IPS-15b (cell line): ENCODE results near the gene SPSB1.

Experiments
- H3K27me3 ChIP-seq: one replicate; pipeline ENCODE4 v1.6.1; 2013; ENCODE audit warnings: low read length; ENCODE audit not compliant: control insufficient read depth, insufficient read depth
- H3K36me3 ChIP-seq: one replicate; pipeline ENCODE4 v1.6.1; 2013; ENCODE audit warnings: low read length; ENCODE audit not compliant: control insufficient read depth, insufficient read depth
- H3K4me1 ChIP-seq: one replicate; pipeline ENCODE4 v1.6.1; 2013; ENCODE audit warnings: mild to moderate bottlenecking, low read length; ENCODE audit not compliant: control insufficient read depth, insufficient read depth
- H3K4me3 ChIP-seq: one replicate; pipeline ENCODE4 v1.5.1; 2013; ENCODE audit warnings: low read depth, low read length
- H3K9ac ChIP-seq: one replicate; pipeline ENCODE4 v1.6.1; 2013; ENCODE audit warnings: low read depth, mild to moderate bottlenecking, low read length
- H3K9me3 ChIP-seq: one replicate; pipeline ENCODE4 v1.6.1; 2013; ENCODE audit warnings: mild to moderate bottlenecking, low read length; ENCODE audit not compliant: control insufficient read depth, insufficient read depth

Gene SPSB1

DNA sequence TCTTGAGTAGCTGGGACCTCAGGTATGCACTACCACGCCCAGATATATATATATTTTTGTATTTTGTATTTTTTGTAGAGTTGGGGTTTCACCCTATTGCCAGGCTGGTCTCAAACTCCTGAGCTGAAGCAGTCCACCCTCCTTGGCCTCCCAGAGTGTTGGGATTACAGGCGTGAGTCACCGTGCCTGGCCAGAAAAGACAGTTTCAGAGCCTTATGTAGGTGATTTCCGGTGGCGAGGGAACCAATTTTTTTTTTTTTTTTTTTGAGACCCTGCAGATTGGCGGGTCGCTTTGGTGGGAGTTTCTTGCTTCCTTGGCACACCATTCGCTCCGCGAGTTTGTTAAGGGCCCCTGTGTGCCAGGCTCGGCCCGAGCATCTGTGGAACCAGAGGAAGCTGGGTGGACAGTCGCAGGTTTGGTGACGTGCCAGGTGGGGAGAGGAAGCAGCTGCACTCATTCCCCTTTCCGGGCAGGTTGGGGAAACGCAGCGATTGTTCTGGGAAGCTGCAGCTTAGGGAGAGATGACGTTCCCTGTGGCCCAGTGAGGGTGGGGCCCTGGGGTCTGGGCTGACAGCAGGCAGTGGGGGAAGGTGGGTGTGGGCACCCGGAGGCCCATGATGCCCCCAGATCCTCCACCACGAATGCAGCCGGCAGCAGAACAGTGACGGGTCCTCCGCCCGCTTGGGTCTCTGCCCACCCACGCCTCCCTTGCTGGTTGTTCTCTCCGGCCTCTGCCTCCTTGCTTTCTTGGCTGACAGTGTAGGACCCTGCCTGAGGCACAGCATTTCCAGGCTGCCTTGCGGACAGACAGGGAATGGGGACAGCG lies 25.1 kb downstream of the SPSB1 start:
- Histone ChIP-seq H3K27me3 (no peaks in the 10 kb centered on the region), H3K36me3 (no peaks in the 10 kb centered on the region), H3K9ac (no peak overlapping the region), H3K4me3 (no peak overlapping the region), H3K4me1 (peaks cover 16% of the 10 kb centered on the region), H3K9me3 (no peaks in the 10 kb centered on the region)

DNA sequence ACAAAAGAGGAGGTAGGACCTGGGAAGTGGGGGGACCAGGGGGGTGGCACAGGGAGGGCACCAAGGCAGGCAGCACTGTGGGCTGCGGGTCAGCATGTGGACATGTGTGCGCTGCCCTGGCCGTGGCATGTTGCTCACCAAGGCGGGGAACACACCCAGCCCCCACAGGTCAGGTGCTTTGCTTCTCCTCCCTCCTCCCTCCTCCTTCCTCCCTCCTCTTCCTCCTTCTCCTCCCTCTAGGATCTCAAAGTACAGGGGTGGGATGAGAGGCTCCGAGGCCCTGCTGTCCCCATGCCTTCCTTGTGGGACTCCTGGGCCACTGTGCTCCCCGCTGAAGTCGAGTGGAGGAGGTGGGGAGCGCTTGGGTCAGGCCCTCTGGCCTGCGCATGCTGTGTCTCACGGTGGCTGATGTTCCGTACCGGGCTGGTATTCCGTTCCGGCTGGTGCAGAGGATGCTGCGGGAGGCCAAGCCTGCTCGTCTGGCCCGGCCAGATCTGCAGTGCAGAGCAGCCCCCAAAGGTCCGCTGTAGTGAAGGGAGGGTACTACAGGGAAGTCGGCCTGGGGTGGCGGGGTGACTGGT lies 26.6 kb downstream of the SPSB1 start:
- H3K9me3 ChIP-seq: no peaks in the 10 kb centered on the region
- no peak overlapping the region for H3K9ac ChIP-seq
- H3K36me3 ChIP-seq: no peaks in the 10 kb centered on the region
- H3K4me3 ChIP-seq: no peak overlapping the region
- H3K27me3 ChIP-seq: no peaks in the 10 kb centered on the region
- peaks cover 16% of the 10 kb centered on the region for H3K4me1 ChIP-seq

DNA sequence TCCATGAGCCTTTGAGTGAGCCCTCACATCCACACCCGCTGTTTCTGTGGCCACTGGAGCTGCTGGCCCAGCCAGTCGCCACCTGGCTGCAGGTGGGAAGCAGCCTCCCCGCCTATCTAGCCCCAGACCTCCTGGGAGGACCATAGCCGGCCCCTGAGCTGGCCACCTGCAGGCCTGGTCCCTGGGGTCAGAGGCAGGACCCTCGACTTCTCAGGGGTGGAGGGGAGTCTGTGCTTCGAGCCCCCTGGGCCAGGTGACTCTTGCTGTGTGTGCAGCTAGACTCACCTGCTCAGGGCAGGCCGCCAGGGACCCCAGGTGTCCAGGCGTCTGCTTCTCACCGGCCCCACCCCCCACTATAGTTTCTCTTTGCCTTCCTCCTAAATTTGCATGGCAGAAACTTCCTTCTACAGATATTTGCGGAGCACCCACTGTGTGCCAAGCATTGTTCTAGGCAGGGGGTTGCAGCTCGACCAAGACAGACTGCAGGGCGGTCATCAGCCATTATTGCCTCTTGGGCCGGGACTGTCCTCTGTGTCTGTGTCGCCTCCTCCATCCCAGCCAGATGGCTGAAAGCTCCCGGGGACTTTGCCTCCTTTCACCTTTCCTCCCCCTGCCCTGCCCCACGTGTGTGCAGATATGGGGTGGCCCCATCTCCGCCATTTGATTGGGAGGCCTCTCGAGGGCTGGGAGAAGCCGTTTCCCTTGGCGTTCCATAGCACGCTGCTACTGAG lies 27.3 kb downstream of the SPSB1 start:
- no peak overlapping the region for H3K9ac ChIP-seq
- H3K4me3 ChIP-seq: no peak overlapping the region
- H3K36me3 ChIP-seq: no peaks in the 10 kb centered on the region
- H3K9me3 ChIP-seq: no peaks in the 10 kb centered on the region
- peaks cover 16% of the 10 kb centered on the region for H3K4me1 ChIP-seq
- no peaks in the 10 kb centered on the region for H3K27me3 ChIP-seq

DNA sequence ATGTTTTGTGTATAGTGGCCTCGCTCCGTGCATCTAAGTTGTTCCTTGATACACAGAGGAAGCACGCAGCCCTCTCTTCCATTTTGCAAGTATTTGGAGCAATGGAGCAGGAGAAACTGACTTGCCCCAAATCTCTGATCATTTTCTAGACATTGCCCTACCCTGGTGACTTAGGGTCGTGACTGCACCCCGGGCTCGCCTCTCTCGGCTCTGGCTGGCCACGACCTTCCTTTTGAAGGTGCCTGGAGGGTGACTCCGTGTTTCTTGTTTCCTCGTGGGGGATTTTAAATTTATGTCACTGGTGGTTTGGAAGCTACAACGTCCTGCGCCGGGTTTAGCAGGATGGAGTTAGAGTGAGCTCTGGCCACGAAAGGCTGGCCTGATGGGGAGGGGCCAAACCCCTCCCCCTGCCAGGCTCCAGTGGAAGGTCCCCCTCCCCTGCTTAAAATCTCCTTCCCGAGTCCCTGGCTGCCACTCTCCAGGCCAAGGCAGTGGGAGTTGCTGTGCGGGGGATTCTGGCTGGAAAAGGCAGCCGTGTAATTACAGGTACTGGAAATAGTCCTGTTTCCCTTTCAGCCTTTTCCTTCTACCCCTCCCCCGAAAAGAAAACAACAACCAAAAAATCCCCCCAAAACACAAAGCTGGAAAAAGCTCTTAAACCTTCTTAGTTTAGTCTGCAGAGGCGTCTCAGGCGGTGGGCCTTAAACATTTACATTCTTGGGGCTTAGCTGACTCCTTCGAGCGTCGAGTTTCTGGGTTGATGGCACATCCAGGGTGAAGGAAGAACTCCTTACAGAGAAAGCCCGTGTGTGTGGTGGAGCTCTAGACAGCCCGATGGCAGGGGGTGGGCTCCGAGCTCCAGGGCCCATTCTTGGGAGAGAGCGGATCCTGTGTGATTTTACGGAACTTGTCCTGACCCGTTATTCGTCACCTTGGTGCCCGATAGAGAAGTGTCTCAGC lies 28.1 kb downstream of the SPSB1 start:
- H3K27me3 ChIP-seq: no peaks in the 10 kb centered on the region
- no peak overlapping the region for H3K4me3 ChIP-seq
- H3K4me1 ChIP-seq: peaks cover 16% of the 10 kb centered on the region
- peak overlapping the region; percentile 20 for H3K9ac ChIP-seq
- no peaks in the 10 kb centered on the region for H3K9me3 ChIP-seq
- no peaks in the 10 kb centered on the region for H3K36me3 ChIP-seq

DNA sequence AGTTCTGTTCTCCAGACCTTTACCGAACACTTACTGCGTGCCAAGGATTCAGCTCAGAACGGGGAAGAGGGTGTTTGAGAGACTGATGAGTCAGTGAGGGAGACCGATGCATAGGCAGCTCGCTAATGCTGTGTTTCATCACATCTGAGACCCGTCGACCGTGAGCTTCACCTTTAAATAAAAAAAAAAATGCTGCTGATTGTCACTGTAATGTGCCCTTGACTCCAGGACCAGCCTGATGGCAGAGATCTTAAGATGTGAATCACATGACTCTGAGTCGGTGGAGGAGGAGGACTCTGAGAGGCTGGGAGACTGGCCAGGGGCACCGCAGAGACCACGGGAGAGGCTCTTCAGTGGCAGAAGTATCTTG lies 28.8 kb downstream of the SPSB1 start:
- Histone ChIP-seq H3K27me3 (no peaks in the 10 kb centered on the region), H3K9ac (no peak overlapping the region)

DNA sequence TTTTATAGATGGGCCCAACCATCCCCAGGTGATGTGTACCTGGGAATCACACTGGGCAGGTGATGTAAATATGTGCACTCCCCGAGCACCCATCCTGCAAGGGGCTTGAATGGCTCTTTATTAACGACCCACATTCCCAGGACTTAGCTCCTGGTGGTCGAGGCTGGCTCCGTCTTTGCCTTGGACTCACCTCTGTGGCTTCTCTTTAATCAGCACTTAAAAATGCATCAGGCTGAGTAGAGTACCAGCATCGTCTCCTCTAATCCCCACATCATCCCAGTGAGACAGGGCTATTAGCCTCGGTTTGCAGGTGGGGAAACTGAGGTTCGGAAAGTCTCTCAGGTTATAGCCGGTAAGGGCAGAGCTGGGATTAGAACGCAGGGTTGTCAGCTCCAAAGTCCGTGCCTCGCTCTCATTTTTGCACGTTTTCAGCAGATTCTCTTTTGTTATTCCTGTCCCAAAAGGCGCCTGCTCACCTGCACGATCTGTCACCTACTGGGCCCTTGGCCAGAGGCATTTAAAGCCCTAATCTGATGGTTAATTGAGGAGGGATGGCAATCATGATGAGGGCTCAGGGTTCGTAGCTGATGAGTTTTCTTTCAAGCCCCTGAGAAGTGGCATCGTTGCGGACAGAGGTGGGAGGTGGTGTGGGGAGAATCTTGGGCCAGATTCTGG lies 29.4 kb downstream of the SPSB1 start:
- H3K9ac ChIP-seq: no peak overlapping the region
- H3K27me3 ChIP-seq: no peaks in the 10 kb centered on the region
- H3K4me1 ChIP-seq: peaks cover 16% of the 10 kb centered on the region
- no peaks in the 10 kb centered on the region for H3K9me3 ChIP-seq
- H3K36me3 ChIP-seq: no peaks in the 10 kb centered on the region
- H3K4me3 ChIP-seq: no peak overlapping the region

More for the DNA sequence above, 28.8 kb downstream of the SPSB1 start:
- Histone ChIP-seq H3K36me3 (no peaks in the 10 kb centered on the region), H3K4me1 (peaks cover 16% of the 10 kb centered on the region), H3K4me3 (no peak overlapping the region), H3K9me3 (no peaks in the 10 kb centered on the region)

DNA sequence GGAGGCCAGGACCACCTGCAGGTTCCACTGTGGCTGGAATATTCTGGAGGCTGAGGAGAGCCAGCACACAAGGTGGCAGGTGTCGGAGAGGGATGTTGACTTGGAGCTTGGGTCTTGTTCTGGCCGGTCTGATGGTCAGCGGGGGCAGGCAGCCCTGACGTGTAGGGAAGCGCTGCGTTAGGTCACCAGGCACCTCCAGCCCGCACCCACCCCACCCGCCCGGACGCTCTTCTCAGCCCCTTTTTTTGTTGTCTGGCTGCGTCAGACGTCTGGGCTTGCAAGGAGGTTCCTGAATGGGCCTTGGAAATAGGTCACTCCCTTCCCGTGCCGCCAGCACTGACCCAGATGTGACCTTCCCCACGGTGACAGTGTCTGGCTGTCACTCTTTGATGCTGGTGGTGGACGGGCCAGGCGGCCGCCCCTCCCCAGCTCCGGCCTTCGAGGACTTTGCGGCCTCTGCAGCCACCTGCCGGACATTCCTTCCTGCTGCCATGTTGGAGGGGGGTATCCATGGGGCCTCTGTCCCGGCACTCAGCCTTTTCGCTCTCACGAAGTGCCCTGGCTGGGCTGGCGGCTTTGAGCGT lies 30.1 kb downstream of the SPSB1 start:
- Histone ChIP-seq H3K4me3 (no peak overlapping the region), H3K27me3 (no peaks in the 10 kb centered on the region), H3K36me3 (no peaks in the 10 kb centered on the region), H3K9ac (no peak overlapping the region), H3K9me3 (no peaks in the 10 kb centered on the region), H3K4me1 (peaks cover 16% of the 10 kb centered on the region)

DNA sequence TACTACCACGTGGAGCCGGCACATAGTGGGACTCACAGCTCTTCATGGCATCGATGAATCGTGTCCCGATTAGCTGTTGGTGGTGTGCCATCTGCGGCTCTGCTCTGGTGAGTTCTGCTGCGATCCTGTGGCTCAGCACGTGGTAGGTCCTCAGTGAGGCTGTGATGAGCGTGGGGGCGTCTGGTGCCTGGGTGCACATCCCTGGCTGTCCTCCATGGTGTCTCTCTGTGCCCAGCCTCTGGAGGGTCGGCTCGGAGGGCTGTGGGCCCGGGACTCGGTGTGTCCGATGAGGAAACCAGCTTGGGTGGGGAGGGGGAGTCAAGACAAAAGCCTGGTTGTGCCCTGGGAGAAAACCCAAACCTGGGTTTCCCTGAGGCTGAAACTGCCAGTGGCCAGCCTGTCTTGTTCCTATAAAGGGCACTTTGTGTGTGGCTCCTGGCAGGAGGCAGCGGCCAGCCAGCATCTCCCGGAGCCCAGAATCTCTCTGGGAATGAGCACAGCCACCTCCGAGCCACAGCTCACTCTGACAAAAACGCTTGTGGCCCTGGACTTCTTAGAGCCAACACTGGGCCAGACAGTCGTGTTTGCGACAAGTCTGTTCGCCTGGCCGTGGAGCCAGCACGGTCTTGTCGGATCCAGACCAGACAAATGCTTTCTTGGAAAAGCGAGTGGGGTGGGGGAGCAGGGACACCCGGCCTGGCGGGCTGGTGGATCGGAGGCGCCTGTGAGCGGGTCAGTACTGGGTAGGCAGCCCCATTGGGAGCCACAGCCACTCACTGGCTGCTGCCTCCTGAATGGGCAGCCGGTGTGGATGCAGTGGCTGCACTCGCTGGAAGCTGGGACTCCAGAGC lies 31.8 kb downstream of the SPSB1 start:
- no peak overlapping the region for H3K4me3 ChIP-seq
- no peaks in the 10 kb centered on the region for H3K9me3 ChIP-seq
- no peak overlapping the region for H3K9ac ChIP-seq
- H3K4me1 ChIP-seq: peaks cover 15% of the 10 kb centered on the region
- H3K36me3 ChIP-seq: no peaks in the 10 kb centered on the region
- H3K27me3 ChIP-seq: no peaks in the 10 kb centered on the region

DNA sequence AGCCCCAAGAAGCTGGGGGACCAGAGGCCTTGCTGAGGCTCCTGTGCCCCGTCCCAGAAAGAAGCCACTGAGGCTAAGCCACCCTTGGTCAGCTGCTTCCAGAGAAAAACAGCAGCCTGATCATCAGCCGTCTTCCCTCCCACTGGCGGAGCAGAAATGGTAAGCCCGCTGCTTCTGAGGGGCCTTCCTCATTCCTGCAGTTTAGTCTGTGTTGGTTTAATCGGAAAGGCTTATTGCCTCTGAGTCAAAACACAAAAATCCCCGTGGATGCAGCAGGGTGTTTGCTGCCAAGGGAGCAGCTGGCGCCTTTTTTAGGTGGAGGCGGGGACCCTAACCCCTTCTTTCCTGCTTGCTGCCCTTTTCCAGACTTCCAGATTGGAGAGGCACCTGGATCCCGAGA lies 33.9 kb downstream of the SPSB1 start:
- Histone ChIP-seq H3K9ac (no peak overlapping the region), H3K9me3 (no peaks in the 10 kb centered on the region), H3K27me3 (no peaks in the 10 kb centered on the region), H3K4me3 (no peak overlapping the region), H3K4me1 (no peaks in the 10 kb centered on the region), H3K36me3 (no peaks in the 10 kb centered on the region)

DNA sequence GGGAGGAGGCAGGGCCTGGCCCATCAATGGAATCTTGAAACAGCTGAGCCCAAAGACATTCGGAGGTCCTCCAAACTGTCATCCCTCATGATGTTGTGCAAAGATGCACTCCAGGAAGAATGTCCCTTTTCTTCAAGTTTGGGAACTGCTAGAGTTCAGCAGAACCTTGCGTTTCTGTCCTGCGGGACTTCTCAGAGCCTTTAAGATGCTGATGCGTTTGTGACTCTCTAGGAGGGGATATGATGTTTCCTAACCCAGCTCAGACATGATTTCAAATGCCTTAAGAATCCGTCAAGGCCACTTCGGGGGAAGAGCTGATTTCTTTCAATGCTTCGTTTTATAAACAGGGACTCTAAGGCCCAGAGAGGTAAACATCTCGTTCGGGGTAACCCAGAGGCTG lies 35.5 kb downstream of the SPSB1 start:
- no peaks in the 10 kb centered on the region for H3K27me3 ChIP-seq
- H3K4me3 ChIP-seq: no peak overlapping the region
- H3K36me3 ChIP-seq: no peaks in the 10 kb centered on the region
- H3K9me3 ChIP-seq: no peaks in the 10 kb centered on the region
- H3K4me1 ChIP-seq: no peaks in the 10 kb centered on the region
- H3K9ac ChIP-seq: no peak overlapping the region
